C4-2B (cell line): ENCODE data around the gene NYNRIN.

Experiments
- ZFX ChIP-seq: fragments of 450-650 bp; IDR thresholded peaks from 2 replicates; pipeline ENCODE4 v1.6.1; 2017
- TF ChIP-seq, protein P1 (sequence below): fragments of 450-650 bp; conservative IDR thresholded peaks from 2 replicates; pipeline ENCODE4 v1.5.1; 2017; ENCODE audit warnings: mild to moderate bottlenecking

DNA sequence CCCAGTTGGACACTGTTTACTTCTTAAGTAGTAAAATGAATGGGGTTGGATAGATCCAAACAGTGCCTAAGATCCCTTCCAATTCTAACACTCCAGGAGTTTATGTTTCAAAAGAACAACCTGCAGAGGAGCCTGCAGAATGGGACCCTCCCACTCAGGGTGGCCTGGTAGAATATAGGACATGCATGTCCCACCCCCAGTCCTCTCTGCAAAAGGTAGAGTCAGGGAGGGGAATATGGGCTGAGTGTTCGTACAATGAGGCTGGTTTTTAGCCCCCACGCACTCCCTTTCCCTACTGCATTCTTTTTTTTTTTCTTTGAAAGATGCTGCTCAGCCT lies 11.8 kb upstream of the NYNRIN start:
- TF ChIP-seq, protein P1, sequence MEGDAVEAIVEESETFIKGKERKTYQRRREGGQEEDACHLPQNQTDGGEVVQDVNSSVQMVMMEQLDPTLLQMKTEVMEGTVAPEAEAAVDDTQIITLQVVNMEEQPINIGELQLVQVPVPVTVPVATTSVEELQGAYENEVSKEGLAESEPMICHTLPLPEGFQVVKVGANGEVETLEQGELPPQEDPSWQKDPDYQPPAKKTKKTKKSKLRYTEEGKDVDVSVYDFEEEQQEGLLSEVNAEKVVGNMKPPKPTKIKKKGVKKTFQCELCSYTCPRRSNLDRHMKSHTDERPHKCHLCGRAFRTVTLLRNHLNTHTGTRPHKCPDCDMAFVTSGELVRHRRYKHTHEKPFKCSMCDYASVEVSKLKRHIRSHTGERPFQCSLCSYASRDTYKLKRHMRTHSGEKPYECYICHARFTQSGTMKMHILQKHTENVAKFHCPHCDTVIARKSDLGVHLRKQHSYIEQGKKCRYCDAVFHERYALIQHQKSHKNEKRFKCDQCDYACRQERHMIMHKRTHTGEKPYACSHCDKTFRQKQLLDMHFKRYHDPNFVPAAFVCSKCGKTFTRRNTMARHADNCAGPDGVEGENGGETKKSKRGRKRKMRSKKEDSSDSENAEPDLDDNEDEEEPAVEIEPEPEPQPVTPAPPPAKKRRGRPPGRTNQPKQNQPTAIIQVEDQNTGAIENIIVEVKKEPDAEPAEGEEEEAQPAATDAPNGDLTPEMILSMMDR: no peak
- TF ChIP-seq ZFX: no peak
